DMS53 treated with DMSO at 0.1 percent for 48 hours (cell line): Measurements from ENCODE around the gene SLC39A3.
"Not testable (repeated sequence)": the region's sequence is repeated elsewhere in the genome, so short reads cannot be mapped to it uniquely, and the experiment has no call there.

Experiments
- DNase-seq: peaks from one replicate; lab custom pipeline; 2025; ENCODE audit not compliant: unreplicated experiment; lab: John Stamatoyannopoulos, UW

The SLC39A3 gene

GRCh38 chr19:2723747-2724146, 16.1 kb downstream of the SLC39A3 start:
- DNase-seq = no peak

- no peak for DNase-seq
Measured at GRCh38 chr19:2723345-2723715, 16.5 kb downstream of the SLC39A3 start.

- no peak for DNase-seq
Measured at GRCh38 chr19:2722541-2723344, 17.1 kb downstream of the SLC39A3 start.

- no peak for DNase-seq
Measured at GRCh38 chr19:2721570-2722540, 18.0 kb downstream of the SLC39A3 start.

GRCh38 chr19:2720777-2721569, 18.8 kb downstream of the SLC39A3 start, which contains the start of gene DIRAS1:
Gene DIRAS1 (minus strand): TSS chr19:2721372. CDS start chr19:2717806, 3,566 bp downstream.
- DNase-seq = no peak

- no peak for DNase-seq
Measured at GRCh38 chr19:2719920-2720776, 19.7 kb downstream of the SLC39A3 start.

- no peak for DNase-seq
Measured at GRCh38 chr19:2719232-2719735, 20.5 kb downstream of the SLC39A3 start.

GRCh38 chr19:2717638-2718541, 21.9 kb downstream of the SLC39A3 start:
- no peak for DNase-seq

GRCh38 chr19:2716722-2717637, 22.8 kb downstream of the SLC39A3 start:
- no peak for DNase-seq

- no peak for DNase-seq
Measured at GRCh38 chr19:2716275-2716650, 23.6 kb downstream of the SLC39A3 start.

GRCh38 chr19:2715470-2716274, 24.1 kb downstream of the SLC39A3 start:
- DNase-seq = no peak

GRCh38 chr19:2714531-2715269, 25.1 kb downstream of the SLC39A3 start:
- DNase-seq = no peak

- DNase-seq = not testable (repeated sequence)
Measured at GRCh38 chr19:2714102-2714501, 25.7 kb downstream of the SLC39A3 start.

- DNase-seq = not testable (repeated sequence)
Measured at GRCh38 chr19:2713170-2713569, 26.6 kb downstream of the SLC39A3 start.

GRCh38 chr19:2711875-2712205, 28.0 kb downstream of the SLC39A3 start:
- DNase-seq = no peak

GRCh38 chr19:2711172-2711874, 28.5 kb downstream of the SLC39A3 start:
- DNase-seq = no peak
